Right lobe of liver (tissue), 6 donors: ENCODE measurements around the gene PSG1. TPM values are rescaled to one million over a fixed set of nuclear protein-coding genes. Genes with fewer than 3 reads are reported as not detected.
"Not testable (repeated sequence)": the region's sequence is repeated elsewhere in the genome, so short reads cannot be mapped to it uniquely, and the experiment has no call there.

Experiments
- ATAC-seq, 4 donors: fragments of 200-7000 bp; cut with Tn5 transposase; one replicate each; pipeline ENCODE4 v1.9.1; 2020; ENCODE audit warnings: mild to moderate bottlenecking in 4 of 4, moderate library complexity in 4 of 4
- DNase-seq, 3 donors: peaks; one replicate each; pipeline ENCODE4 v3.0.0-alpha.2; 2020
- H3K27ac ChIP-seq, 3 donors: fragments of 200-600 bp; one replicate each; pipeline ENCODE4 v1.8.0; 2022
- H3K27me3 ChIP-seq, 2 donors: fragments of 200-600 bp; one replicate each; pipeline ENCODE4 v1.8.0; 2022
- H3K36me3 ChIP-seq, 4 donors: fragments of 200-600 bp; sonication (generic) in 1 of 4; one replicate each; pipeline versions ENCODE4 v1.5.1 to v1.8.0; 2017 to 2022; ENCODE audit warnings: control low read depth in 1 of 4
- H3K4me1 ChIP-seq, 4 donors: fragments of 200-600 bp; sonication (generic) in 1 of 4; one replicate each; pipeline versions ENCODE4 v1.5.1 to v1.8.0; 2017 to 2022; ENCODE audit warnings: control low read depth in 1 of 4
- H3K4me3 ChIP-seq, 3 donors: fragments of 200-600 bp; one replicate each; pipeline ENCODE4 v1.8.0; 2022
- H3K9me3 ChIP-seq, 4 donors: fragments of 200-600 bp; sonication (generic) in 1 of 4; one replicate each; pipeline versions ENCODE4 v1.5.1 to v1.8.0; 2017 to 2022; ENCODE audit warnings: control low read depth in 1 of 4
- CTCF ChIP-seq, 4 donors: fragments of 200-600 bp in 3 of 4; fragments of 450-650 bp in 1 of 4; IDR thresholded peaks; one replicate each; pipeline versions ENCODE4 v1.5.1 to v1.8.0; 2016 to 2022; ENCODE audit warnings: antibody characterized with exemption in 4 of 4, mild to moderate bottlenecking in 2 of 4
- POLR2A ChIP-seq: fragments of 450-650 bp; IDR thresholded peaks from one replicate; pipeline ENCODE4 v1.6.1; 2017; ENCODE audit warnings: antibody characterized with exemption, mild to moderate bottlenecking
- WGBS: methylation state at CpG from one replicate; pipeline ENCODE4 v1.1.6; 2018; ENCODE audit warnings: low coverage, low lambda C conversion rate; ENCODE audit not compliant: insufficient coverage; ENCODE audit errors: missing lambda C conversion rate; 5-methylcytosine and 5-hydroxymethylcytosine counted together
- intact Hi-C, 2 donors: fragments of 100-400 bp; cut with DNase I; formaldehyde crosslinking; loops; one replicate each; pipeline versions ENCODE4 v1.11.2 to v1.14.1; 2022
- total RNA-seq, 6 experiments: library from RNA; depleted of rRNA in 2 of 6; stranded (reverse); fragments of >200 nt in 2 of 6; fragmentation: NEBNext Ultra II Directional in 3 of 6; extraction: Animal tissue kit (Norgen Biotek cat#: 25700) in 3 of 6; gene quantifications; one replicate each; pipeline versions ENCODE4 v1.1.0 to v1.2.4, GENCODE V29; 2016 to 2023
- donor health status: DM: no; HTN: yes; CAD: no.
- donor health status: DM: no; HTN: no; CAD: no.
- donor health status: DM: no; HTN: no; CAD: no.
- donor health status: DM: no; HTN: yes; CAD: no.
- donor health status: DM: no; HTN: yes; CAD: no.

The PSG1 gene
- total RNA-seq, 6 experiments from 2014 or later: not detected

- no peak for ATAC-seq
- TF ChIP-seq POLR2A: no peak
- TF ChIP-seq CTCF (IDR thresholded peaks at IDR 0.05): no peak
These were observed 48.1 kb downstream of the PSG1 start for GRCh38 chr19:42831221-42832019.

GRCh38 chr19:42821306-42821977, 58.1 kb downstream of the PSG1 start:
- H3K4me3 ChIP-seq, DNase-seq, intact Hi-C loops, H3K4me1 ChIP-seq, H3K9me3 ChIP-seq, H3K27ac ChIP-seq, H3K27me3 ChIP-seq, ATAC-seq, H3K36me3 ChIP-seq: not testable (repeated sequence)
- WGBS: 52% methylated on average over 7 of the region's 9 CpGs

More at GRCh38 chr19:42831221-42832019, 48.1 kb downstream of the PSG1 start:
- intact Hi-C loops: no loop called here
- DNase-seq: no peak
- WGBS: 7% methylated on average over 1 of the region's 1 CpG
- Histone ChIP-seq H3K27ac (no peak overlapping the region), H3K36me3 (no peaks in the 10 kb centered on the region), H3K4me3 (no peak overlapping the region), H3K9me3 (no peaks in the 10 kb centered on the region), H3K27me3 (no peaks in the 10 kb centered on the region), H3K4me1 (no peaks in the 10 kb centered on the region)

GRCh38 chr19:42819960-42820650, 59.4 kb downstream of the PSG1 start:
- intact Hi-C loops: not testable (repeated sequence)
- 45% methylated on average over 4 of the region's 5 CpGs for WGBS

GRCh38 chr19:42816894-42817293, 62.6 kb downstream of the PSG1 start:
- no peak for TF ChIP-seq CTCF (IDR thresholded peaks at IDR 0.05)
- TF ChIP-seq POLR2A: no peak
- DNase-seq (no peak), ATAC-seq (no peak)
- Histone ChIP-seq H3K36me3 (no peaks in the 10 kb centered on the region), H3K9me3 (no peaks in the 10 kb centered on the region), H3K27me3 (no peaks in the 10 kb centered on the region), H3K4me1 (no peaks in the 10 kb centered on the region), H3K27ac (no peak overlapping the region), H3K4me3 (no peak overlapping the region)
- intact Hi-C loops: no loop called here

More at GRCh38 chr19:42819960-42820650, 59.4 kb downstream of the PSG1 start:
- not testable (repeated sequence) for H3K4me3 ChIP-seq, H3K27me3 ChIP-seq, ATAC-seq, H3K36me3 ChIP-seq, H3K9me3 ChIP-seq, DNase-seq, H3K27ac ChIP-seq, H3K4me1 ChIP-seq

Other genes with a start within 250 kb of the PSG1 start
- not detected for gene PSG3, start 139.2 kb downstream of the PSG1 start, total RNA-seq
- not detected for gene PSG8, start 114.0 kb downstream of the PSG1 start, total RNA-seq
- gene PSG6, start 38.2 kb upstream of the PSG1 start, total RNA-seq: not detected
- not detected for gene PSG7, start 57.5 kb upstream of the PSG1 start, total RNA-seq
- not detected for gene PSG11, start 146.8 kb upstream of the PSG1 start, total RNA-seq
- not detected for gene PSG2, start 203.0 kb upstream of the PSG1 start, total RNA-seq